ENCODE data around the gene DMBT1.

- TF ChIP-seq, protein P1, sequence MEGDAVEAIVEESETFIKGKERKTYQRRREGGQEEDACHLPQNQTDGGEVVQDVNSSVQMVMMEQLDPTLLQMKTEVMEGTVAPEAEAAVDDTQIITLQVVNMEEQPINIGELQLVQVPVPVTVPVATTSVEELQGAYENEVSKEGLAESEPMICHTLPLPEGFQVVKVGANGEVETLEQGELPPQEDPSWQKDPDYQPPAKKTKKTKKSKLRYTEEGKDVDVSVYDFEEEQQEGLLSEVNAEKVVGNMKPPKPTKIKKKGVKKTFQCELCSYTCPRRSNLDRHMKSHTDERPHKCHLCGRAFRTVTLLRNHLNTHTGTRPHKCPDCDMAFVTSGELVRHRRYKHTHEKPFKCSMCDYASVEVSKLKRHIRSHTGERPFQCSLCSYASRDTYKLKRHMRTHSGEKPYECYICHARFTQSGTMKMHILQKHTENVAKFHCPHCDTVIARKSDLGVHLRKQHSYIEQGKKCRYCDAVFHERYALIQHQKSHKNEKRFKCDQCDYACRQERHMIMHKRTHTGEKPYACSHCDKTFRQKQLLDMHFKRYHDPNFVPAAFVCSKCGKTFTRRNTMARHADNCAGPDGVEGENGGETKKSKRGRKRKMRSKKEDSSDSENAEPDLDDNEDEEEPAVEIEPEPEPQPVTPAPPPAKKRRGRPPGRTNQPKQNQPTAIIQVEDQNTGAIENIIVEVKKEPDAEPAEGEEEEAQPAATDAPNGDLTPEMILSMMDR (IDR thresholded peaks at IDR 0.05) = no peak
- TF ChIP-seq POLR2A (IDR thresholded peaks at IDR 0.05) = no peak
These were observed 79.2 kb downstream of the DMBT1 start for GRCh38 chr10:122639801-122640200.
